AG10803 (cell line): ENCODE measurements around the gene PTPRD.

Experiments used
- DNase-seq: peaks from one replicate; pipeline ENCODE4 v3.0.0; 2010; ENCODE audit warnings: low read depth
- H3K4me3 ChIP-seq: 2 replicates; pipeline ENCODE4 v1.5.1; 2011; ENCODE audit warnings: mild to moderate bottlenecking, low read length, control low read depth
- TF ChIP-seq, protein P1 (sequence below): conservative IDR thresholded peaks from 2 replicates; pipeline ENCODE4 v1.5.1; 2011; ENCODE audit warnings: mild to moderate bottlenecking, low read length, control low read depth, inconsistent platforms

PTPRD gene

DNA sequence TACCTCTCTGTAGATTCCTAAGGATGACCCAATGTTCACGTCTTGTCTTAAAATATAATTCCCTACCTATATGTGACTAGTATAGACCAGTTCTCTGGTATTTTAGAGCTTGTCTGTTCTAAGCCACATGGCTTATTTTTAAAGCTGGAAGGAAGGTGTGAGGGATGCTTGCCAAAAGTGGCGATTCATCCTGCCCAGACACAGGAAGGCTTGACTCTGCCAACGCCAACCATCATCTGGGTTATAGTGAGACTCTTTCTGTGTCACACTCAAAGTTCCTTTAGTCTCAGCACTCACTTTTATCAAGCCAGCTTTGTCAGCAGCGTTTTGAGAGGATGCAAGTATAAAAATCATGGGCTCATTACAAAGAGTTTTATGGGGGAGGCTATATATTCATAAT, 500.0 kb downstream of the PTPRD start:
- no peak overlapping the region for H3K4me3 ChIP-seq
- TF ChIP-seq, protein P1, sequence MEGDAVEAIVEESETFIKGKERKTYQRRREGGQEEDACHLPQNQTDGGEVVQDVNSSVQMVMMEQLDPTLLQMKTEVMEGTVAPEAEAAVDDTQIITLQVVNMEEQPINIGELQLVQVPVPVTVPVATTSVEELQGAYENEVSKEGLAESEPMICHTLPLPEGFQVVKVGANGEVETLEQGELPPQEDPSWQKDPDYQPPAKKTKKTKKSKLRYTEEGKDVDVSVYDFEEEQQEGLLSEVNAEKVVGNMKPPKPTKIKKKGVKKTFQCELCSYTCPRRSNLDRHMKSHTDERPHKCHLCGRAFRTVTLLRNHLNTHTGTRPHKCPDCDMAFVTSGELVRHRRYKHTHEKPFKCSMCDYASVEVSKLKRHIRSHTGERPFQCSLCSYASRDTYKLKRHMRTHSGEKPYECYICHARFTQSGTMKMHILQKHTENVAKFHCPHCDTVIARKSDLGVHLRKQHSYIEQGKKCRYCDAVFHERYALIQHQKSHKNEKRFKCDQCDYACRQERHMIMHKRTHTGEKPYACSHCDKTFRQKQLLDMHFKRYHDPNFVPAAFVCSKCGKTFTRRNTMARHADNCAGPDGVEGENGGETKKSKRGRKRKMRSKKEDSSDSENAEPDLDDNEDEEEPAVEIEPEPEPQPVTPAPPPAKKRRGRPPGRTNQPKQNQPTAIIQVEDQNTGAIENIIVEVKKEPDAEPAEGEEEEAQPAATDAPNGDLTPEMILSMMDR = no peak
- DNase-seq = no peak

DNA sequence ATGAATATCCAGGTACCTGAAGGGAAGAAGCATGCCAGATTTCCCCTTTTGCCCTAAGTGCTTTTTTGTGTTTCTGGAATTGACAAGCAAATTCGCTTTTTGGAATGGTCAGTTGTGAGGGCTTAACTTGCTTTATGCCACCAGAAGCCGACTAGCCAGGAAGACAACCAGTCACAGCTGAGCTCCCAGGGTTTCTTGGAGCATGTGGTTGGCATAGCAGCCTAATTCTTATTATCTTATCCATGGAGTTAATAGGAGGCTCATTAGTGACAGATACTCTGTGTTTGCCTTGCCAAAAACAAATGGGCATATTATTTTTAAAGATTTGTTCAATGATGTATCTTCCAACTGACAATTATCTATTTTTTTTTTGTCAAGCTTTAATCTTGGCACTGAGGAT, 500.7 kb downstream of the PTPRD start:
- H3K4me3 ChIP-seq = no peak overlapping the region
- TF ChIP-seq, protein P1 = no peak
- no peak for DNase-seq

DNA sequence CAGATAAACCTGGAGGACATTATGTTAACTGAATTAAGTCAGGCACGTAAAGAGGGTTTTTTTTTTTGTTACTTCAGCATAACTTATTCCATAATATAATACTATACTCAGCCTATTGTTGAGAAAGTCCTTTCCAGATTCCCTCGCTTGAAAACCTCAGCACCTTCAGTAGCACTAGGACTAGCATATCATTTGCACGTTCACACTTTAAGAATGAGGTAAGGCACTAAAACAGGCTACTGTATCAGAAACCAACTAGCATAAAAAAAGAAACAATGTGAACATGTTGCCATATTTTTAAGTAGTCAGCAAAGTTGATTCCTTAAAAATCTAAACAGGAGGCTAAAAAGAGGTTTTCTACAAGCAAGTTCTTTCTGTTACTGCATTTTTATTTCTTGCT, 504.0 kb downstream of the PTPRD start:
- no peak overlapping the region for H3K4me3 ChIP-seq
- TF ChIP-seq, protein P1 = no peak
- no peak for DNase-seq

DNA sequence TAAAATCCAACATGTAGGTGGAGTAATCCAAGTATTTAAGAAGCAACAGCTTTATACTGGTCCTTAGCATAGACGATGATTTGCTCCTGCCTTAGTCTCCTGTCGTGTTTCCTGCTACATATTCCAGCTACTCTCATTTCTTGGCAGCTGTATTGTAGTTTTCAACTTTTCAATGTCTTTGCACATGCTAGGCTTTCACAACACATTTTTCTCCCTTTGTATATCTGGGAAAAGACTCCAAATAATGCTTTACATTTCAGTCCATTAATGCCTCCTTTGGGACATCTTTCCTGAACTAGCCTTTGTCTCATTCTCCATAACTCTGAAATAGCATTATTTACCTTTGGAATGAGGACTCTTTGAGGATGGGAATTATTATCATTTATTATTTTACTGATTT, 508.0 kb downstream of the PTPRD start:
- TF ChIP-seq, protein P1 = no peak
- DNase-seq = no peak

DNA sequence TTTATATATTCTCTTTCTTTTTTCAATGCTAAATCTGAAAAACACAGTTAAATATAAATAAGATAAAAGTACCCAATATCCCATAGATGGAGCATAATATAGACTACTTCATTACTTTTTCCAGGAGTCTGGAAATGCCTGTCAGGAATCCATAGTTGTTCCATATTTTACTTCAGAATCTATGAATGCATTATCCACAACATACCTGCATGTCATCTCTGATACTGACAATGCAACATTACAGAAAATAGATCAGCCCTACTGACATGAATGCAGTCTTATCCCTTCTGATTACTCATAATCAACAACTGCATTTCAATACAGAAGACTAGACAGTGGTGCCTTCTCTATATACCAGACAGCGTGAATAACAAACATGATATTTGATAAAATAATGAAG, 517.6 kb downstream of the PTPRD start:
- H3K4me3 ChIP-seq = no peak overlapping the region
- TF ChIP-seq, protein P1 = no peak
- DNase-seq = no peak

More for the DNA sequence above, 508.0 kb downstream of the PTPRD start:
- no peak overlapping the region for H3K4me3 ChIP-seq

DNA sequence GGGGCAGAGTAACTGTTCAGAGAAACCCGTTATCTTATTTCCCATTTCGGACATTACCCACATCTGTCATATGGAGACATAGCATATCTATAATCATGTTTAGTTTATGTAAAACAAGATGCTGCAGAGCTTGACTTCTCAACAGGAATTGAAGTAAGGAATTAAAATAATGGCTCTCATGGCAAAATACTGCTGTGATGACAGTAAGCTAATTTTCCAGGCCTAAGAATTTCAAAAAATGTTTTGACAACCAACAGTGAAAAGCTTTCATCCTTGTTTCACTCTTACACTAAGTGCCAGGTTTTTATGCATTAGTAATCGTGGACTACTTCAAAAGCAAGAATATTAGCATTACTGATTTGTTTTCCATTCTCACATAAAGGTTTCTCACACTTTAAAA, 518.2 kb downstream of the PTPRD start:
- DNase-seq = no peak
- TF ChIP-seq, protein P1 = no peak
- no peak overlapping the region for H3K4me3 ChIP-seq

DNA sequence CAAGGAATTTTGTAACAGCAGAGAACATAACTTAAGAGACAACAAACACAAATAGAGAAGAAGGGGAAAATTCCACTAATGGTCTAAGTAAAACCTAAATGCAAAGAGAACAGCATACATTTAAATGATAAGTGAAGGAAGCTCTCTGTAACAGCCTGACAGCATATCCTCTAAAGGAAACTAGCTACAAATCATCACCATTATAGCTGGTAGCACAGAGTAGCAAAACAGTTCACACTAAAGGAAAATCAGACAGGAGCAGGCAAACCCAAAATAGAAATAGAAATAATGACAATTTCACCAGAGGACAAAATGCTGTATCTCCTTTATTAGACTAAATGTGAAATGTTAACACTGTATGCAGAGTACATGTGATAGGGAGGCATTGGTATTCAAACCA, 532.8 kb downstream of the PTPRD start:
- no peak overlapping the region for H3K4me3 ChIP-seq
- TF ChIP-seq, protein P1 = no peak
- DNase-seq = no peak
